Vagina (tissue), 2 donors: ENCODE measurements around the gene FLRT2.

ENCODE experiments used
- CTCF ChIP-seq, 3 experiments: fragments of 450-650 bp in 2 of 3; fragments of 200-600 bp in 1 of 3; sonication (generic) in 1 of 3; IDR thresholded peaks; one replicate each; pipeline ENCODE4 v1.5.1; 2017 to 2019; ENCODE audit warnings: antibody characterized with exemption in 3 of 3, mild to moderate bottlenecking in 2 of 3, moderate library complexity in 2 of 3
- POLR2AphosphoS5 ChIP-seq, 2 donors: sonication (generic); formaldehyde crosslinking; IDR thresholded peaks; one replicate each; pipeline ENCODE4 v1.9.0; 2017; ENCODE audit warnings: antibody characterized with exemption in 2 of 2, mild to moderate bottlenecking in 2 of 2, low read depth in 1 of 2; ENCODE audit not compliant: insufficient read depth in 1 of 2

DNA sequence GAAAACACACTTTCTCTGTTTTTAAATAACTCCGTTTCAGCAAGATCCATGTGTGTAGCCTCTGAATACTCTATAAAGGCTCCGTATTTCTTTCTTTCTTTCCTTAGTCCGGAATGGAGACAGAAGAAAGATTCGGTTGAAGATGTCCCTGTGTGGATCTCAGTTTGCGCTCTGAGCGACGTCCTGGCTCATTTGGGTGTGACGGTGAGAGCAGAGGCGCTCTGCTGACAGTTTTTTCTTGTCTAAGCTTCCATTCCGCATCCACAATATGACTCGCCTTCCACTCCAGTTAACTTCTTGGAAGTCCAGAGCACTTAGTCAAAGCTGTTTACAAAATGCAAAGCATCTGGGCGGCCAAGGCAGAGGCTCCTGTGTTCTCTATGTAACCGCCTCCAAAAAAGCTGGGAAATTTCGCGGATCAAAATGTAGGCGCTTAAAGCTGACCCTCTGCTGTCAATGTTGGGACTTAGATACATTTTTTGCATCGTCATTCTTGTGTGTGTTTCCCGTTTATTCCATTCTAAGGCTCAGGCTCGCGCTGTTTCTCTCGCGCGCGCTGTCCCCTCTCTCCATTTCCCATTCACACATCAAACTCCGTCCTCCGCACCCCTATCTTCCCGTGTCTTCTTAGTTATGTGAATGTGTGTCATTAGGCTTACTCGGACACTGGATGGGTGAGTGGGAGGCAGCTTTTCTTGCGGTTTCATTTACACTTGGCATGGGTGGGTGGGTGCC, 880 bp upstream of the FLRT2 start:
- TF ChIP-seq POLR2AphosphoS5 (IDR thresholded peaks at IDR 0.05; ENCODE audit: insufficient read depth in 1 of 2, low read depth in 1 of 2) (no peak), CTCF (IDR thresholded peaks at IDR 0.05) (no peak)
